Activated gamma-delta T cell treated with Interleukin-2 at 50 U/mL for 16 hours (primary cell): ENCODE results near the gene ZNF181.

Experiments
- DNase-seq: peaks from one replicate; pipeline ENCODE4 v3.0.0-alpha.2; 2020

The ZNF181 gene

DNA sequence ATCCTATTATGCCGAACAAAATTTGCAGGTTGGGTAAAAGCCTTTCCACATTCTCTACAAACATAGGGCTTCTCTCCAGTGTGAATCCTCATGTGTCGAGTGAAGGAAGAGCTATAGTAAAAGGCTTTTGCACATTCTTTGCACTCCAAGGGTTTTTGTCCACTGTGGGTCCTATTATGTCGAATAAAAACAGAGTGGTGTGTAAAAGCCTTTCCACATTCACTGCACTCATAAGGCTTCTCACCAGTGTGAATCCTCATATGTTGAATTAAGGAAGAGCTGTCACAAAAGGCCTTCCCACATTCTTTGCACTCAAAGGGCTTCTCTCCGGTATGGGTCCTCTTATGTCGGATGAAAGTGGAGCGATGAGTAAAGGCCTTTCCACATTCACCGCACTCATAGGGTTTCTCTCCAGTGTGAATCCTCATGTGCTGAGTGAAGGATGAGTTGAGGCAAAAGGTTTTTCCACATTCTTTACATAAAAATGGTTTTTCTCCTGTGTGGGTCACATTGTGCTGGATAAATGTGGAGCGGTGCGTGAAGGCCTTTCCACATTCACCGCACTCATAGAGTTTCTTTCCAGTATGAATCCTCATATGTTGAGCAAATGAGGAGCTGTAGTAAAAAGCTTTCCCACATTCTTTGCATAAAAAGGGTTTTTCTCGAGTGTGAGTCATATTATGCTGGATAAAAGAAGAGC, 25.3 kb downstream of the ZNF181 start:
- no peak for DNase-seq

- no peak for DNase-seq
Measured at GRCh38 chr19:34766386-34766785, 32.3 kb downstream of the ZNF181 start.

DNA sequence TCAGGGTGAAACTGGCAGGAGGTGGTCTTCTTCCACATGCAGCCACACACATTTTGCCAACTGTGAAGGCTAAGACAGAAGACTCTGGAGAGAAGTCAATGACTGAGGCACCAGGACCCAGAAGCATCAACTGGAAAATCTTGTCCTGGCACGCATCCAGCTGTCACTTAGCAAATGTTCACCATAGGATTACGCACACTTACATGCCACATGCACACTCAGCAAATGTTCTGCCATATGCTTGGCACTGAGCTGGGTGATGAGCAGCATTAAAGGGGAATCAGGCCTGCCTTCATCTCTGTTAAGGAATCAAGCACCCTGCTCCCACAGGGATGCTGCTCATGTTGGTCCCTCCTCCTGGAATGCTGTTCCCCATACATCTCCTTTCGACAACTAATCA, 33.9 kb downstream of the ZNF181 start:
- no peak for DNase-seq

DNA sequence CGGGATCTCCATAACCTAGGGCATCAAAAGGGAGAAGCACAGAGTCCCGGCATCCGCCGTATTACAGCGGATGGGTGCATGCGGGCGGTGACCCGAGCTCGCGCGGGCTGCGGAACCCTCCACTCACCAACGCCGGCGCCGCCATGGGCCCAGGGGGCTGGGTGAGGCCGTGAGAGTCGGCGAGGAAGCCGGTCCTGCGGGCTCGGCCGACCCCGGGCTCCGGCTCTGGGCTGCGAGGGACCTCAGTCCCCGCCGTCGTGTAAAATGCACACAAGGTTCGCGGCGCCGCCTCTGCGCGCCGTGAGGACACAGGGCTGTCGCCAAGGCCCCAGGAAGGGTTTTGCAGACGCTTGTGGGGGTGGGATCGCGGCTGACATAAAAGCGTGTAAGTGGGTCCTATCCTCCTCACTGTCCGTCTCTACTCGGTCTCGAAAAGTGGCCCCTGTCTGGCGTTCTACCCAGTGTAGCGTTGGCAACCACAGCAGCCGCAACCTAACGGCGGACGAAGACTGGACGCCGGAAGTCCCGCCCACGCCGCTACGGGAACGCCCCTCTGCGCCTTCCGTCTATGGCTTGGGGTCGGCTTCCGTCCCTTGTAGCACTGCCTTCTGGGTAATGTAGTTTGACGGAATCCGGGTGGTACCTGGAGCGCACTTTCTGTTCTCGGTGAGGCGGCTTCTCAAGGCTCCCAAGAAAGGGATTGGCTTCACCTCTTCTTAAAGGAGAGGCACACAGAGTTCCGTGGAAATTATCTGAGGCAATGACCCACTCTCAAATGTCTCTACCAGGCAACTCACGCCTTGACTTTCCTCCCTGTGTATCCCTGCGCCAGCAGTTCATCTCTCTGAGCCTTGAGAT, 38.9 kb downstream of the ZNF181 start, which contains the start of gene ZNF599:
Gene ZNF599 (minus strand): TSS at position 519 of the 858 bp plus-strand sequence. CDS start 374 bp downstream, at position 145.
- peak; percentile 91 for DNase-seq

- no peak for DNase-seq
Measured at GRCh38 chr19:34773555-34773864, 39.5 kb downstream of the ZNF181 start.

GRCh38 chr19:34774857-34775256, 40.8 kb downstream of the ZNF181 start:
- DNase-seq, result no peak

DNA sequence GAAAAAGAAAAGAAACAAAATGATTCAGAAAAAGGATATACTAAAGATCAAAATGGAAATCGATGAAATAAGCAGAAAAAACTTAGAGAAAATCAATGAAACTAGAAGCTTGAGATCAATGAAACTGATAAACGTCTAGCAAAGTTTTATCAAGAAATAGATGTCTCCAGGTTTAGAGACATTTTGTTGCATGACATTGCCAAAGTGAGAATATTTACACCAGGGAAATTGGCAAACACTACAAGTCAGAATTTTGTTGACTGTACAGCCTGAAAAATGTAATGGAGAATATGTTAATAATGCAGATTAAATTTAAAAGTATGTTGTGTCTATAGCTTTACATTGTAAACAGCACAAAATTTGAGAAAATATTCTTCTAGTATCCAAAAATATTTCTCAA, 44.3 kb downstream of the ZNF181 start:
- DNase-seq, result no peak

GRCh38 chr19:34779652-34780051, 45.6 kb downstream of the ZNF181 start:
- DNase-seq, result no peak

- no peak for DNase-seq
Measured at GRCh38 chr19:34786236-34786635, 52.2 kb downstream of the ZNF181 start.

DNA sequence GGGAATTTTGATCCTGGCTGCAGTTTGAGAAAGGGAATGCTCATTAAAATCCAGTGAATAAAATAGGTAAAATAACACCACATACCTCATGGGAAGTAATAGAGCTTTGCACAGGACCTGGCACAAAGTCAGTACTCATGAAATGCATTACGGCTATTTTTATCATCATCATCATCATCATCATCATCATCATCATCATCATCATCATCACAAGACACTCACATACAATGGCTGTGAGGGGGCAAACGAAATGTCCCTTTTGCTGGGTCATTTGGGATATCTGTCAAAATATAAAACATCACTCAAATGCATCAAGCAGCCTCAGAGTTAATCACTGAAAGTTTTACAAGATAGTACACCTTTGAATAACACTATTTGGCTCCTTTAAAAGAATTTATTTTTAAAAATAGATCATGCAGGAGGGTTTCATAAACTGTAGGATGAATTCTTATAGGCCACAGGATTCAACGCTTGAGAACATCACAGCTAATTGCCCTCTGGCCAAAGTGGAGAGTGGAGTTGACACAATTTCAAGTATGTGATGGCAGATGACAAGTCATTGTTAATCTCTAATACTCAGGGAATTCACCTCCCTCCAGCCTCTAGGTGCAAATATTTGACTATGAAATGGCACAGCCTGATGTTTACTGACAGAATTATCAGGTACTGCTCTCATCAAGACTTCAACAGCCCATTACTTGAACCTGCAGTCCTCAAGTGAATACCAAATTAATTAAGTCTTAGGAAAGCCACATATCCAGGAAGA, 53.2 kb downstream of the ZNF181 start:
- DNase-seq, result no peak

GRCh38 chr19:34788074-34788473, 54.0 kb downstream of the ZNF181 start:
- DNase-seq, result no peak

- no peak for DNase-seq
Measured at GRCh38 chr19:34793565-34793964, 59.5 kb downstream of the ZNF181 start.

GRCh38 chr19:34794066-34794960, 60.3 kb downstream of the ZNF181 start:
- DNase-seq, result no peak
